HG03135 (cell line): ENCODE measurements around the gene C10orf95.

Experiments
- ATAC-seq: cut with Tn5 transposase; IDR thresholded peaks from one replicate; pipeline ENCODE4 v1.9.1; 2021; ENCODE audit warnings: mild to moderate bottlenecking, moderate library complexity; ENCODE audit not compliant: unreplicated experiment

Gene C10orf95

GRCh38 chr10:102435133-102435497 lies 16.2 kb downstream of the C10orf95 start:
- no peak for ATAC-seq

GRCh38 chr10:102434394-102435132 lies 16.8 kb downstream of the C10orf95 start:
- ATAC-seq = no peak

GRCh38 chr10:102433619-102434046 lies 17.7 kb downstream of the C10orf95 start:
- ATAC-seq = no peak

GRCh38 chr10:102432162-102432950 lies 19.0 kb downstream of the C10orf95 start, which contains the start of gene CUEDC2:
CUEDC2 (minus strand) TSS chr10:102432574; CDS start chr10:102425188, 7,386 bp downstream.
- peak; percentile 85 for ATAC-seq

- no peak for ATAC-seq
Measured at GRCh38 chr10:102431452-102432124, 19.8 kb downstream of the C10orf95 start.

GRCh38 chr10:102429468-102429867 lies 21.9 kb downstream of the C10orf95 start:
- no peak for ATAC-seq

GRCh38 chr10:102426803-102427287 lies 24.5 kb downstream of the C10orf95 start:
- no peak for ATAC-seq

- ATAC-seq = no peak
Measured at GRCh38 chr10:102425444-102425843, 25.9 kb downstream of the C10orf95 start.

GRCh38 chr10:102424916-102425315 lies 26.4 kb downstream of the C10orf95 start:
- no peak for ATAC-seq

- no peak for ATAC-seq
Measured at GRCh38 chr10:102424145-102424544, 27.2 kb downstream of the C10orf95 start.

GRCh38 chr10:102423372-102423968 lies 27.9 kb downstream of the C10orf95 start:
- ATAC-seq = no peak

- ATAC-seq = no peak
Measured at GRCh38 chr10:102422545-102423129, 28.7 kb downstream of the C10orf95 start.

- ATAC-seq = peak; percentile 3
Measured at GRCh38 chr10:102421757-102422512, 29.4 kb downstream of the C10orf95 start.

- no peak for ATAC-seq
Measured at GRCh38 chr10:102421507-102421756, 29.9 kb downstream of the C10orf95 start.

GRCh38 chr10:102420714-102421506 lies 30.4 kb downstream of the C10orf95 start, which contains the start of gene FBXL15:
FBXL15 (plus strand) TSS chr10:102420836; CDS start chr10:102421130, 294 bp downstream.
- ATAC-seq = peak; percentile 69

- ATAC-seq = no peak
Measured at GRCh38 chr10:102420181-102420713, 31.1 kb downstream of the C10orf95 start.

- no peak for ATAC-seq
Measured at GRCh38 chr10:102419269-102420180, 31.8 kb downstream of the C10orf95 start.
